Cardiac fibroblast (primary cell): ENCODE results near the gene AP1S3.

Experiments
- DNase-seq, 2 donors: peaks; one replicate each; pipeline versions ENCODE4 v3.0.0 to v3.0.0-alpha.2; 2010; ENCODE audit warnings: low read depth in 2 of 2
- H3K4me3 ChIP-seq, 2 donors: replicated peaks in 1 of 2; 1 replicate in 1 of 2; 2 replicates in 1 of 2; pipeline ENCODE4 v1.5.1; 2011; ENCODE audit warnings: low read depth in 2 of 2, low read length in 2 of 2, mild to moderate bottlenecking in 2 of 2, moderate library complexity in 1 of 2
- TF ChIP-seq, protein P1 (sequence below): IDR thresholded peaks from one replicate; pipeline ENCODE4 v1.5.1; 2011; ENCODE audit warnings: low read depth, mild to moderate bottlenecking, low read length, inconsistent platforms

Gene AP1S3

DNA sequence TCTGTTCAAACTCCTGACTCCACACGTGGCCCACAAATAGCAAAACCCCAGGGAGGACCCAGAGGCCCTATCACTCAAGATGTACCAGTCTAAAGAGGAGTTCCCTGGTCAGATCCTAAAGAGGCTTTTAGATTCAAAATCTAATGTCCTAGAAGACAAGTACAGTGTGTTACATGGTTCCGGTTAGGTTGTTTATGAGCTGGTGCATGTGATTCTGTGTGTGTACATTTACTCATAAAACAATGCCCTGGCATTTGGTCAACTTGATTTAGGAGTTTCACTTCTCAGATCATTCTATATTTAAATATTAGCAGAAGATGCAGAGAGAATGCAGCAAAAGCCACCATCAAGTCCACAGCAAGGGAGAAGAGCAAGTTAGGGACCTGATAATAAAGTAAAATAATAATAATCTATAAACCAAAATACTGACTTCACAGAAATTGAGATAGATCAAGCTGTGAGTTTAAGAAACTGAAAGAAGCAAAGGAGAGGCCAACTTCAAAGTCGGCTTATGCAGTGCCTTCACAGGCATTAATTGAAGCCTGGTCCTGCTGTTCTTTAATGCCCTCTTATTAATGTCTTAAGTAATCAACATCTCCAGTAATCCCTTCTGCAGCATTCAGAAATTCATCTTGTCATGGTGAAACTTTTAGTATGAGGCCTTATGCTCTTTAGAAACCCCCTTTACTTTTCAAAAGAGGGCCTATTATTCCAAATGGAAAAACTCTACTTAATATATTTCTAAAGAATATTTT lies 4.2 kb upstream of the AP1S3 start:
- TF ChIP-seq, protein P1, sequence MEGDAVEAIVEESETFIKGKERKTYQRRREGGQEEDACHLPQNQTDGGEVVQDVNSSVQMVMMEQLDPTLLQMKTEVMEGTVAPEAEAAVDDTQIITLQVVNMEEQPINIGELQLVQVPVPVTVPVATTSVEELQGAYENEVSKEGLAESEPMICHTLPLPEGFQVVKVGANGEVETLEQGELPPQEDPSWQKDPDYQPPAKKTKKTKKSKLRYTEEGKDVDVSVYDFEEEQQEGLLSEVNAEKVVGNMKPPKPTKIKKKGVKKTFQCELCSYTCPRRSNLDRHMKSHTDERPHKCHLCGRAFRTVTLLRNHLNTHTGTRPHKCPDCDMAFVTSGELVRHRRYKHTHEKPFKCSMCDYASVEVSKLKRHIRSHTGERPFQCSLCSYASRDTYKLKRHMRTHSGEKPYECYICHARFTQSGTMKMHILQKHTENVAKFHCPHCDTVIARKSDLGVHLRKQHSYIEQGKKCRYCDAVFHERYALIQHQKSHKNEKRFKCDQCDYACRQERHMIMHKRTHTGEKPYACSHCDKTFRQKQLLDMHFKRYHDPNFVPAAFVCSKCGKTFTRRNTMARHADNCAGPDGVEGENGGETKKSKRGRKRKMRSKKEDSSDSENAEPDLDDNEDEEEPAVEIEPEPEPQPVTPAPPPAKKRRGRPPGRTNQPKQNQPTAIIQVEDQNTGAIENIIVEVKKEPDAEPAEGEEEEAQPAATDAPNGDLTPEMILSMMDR: no peak
- no peak for DNase-seq
- H3K4me3 ChIP-seq: no peak overlapping the region

DNA sequence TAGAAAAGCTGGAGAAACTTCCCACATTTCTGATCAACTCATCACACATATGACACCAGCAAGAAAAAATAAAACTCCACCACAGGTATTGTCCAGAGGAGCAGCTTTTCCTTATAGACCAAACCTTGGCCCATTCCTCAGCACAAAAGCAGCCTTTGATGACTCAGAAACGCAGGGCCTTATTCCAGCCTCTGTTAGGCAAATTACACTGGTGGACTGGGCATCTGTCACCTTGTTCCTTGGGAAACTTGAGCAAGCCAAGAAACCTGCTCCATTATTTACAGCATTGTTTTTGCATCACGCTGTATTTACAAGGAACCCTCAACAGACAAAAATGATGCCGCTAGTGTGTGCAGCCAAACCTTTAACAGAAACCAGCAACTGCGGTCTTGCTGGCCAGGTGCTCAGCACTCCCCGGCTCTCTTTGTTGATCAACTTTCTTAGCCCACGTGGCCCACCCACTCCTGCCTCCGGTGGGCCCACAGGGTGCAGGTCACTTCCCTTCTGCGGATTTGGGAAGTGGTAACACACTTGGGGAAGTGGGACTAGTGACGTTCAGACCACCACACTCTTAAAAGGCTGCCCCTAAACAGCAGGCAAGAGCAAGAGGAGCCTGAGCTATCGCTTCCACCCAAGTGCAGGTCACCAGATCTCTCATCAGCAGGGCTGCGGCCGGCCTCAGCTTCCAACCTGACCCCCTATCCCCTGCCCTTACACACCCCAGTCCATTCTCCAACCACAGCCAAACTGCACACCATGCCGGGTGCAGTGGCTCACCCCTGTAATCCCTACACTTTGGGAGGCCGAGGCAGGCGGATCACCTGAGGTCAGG lies 1.5 kb downstream of the AP1S3 start:
- no peak overlapping the region for H3K4me3 ChIP-seq
- TF ChIP-seq, protein P1: no peak
- DNase-seq: no peak

DNA sequence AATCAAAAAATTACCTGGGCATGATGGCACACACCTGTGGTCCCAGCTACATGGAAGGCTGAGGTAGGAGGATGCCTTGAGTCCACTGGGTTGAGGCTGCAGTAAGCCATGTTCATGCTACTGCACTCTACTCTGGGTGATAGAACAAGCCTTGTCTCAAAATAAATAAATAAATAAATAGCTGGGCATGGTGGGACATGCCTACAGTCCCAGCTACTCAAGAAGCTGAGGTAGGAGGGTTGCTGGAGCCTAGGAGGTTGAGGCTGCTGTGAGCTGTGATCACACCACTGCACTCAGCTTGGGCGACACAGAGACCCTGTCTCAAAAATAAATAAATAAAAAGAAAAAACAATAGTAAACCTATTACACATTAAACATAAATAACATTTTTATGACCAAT lies 3.0 kb downstream of the AP1S3 start:
- TF ChIP-seq, protein P1: no peak
- H3K4me3 ChIP-seq: no peak overlapping the region
- no peak for DNase-seq

DNA sequence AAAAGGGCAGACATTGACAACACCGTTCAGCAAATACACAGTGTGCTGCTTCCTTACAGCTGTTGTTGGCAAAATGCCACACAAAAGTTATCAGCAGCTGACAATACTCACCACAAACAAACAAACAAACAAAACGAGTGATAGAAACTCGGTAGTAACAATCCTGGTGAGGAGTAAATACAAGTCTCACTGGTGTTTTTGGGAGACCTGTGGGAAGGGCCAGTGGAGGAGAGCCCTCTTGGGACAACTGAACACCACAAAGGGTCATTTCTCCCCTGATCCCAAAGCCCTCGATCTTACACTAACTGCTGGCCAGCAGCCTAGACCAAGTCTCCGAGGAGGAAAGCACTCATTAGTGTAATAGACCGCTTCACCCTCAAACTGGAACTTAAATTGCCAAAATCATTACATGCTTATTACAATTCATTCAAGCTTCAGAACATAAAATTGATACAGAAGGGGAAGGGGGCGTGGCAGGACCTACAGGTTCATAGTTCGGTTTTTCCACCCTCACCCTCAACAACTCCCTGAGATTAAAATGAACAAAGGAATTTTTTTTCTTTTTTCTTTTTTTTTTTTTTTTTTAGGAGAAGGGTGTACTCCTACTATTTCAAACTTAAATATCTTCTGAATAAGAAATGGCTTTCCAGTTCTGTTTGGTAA lies 5.0 kb downstream of the AP1S3 start:
- H3K4me3 ChIP-seq: no peak overlapping the region
- TF ChIP-seq, protein P1: no peak
- DNase-seq: no peak

DNA sequence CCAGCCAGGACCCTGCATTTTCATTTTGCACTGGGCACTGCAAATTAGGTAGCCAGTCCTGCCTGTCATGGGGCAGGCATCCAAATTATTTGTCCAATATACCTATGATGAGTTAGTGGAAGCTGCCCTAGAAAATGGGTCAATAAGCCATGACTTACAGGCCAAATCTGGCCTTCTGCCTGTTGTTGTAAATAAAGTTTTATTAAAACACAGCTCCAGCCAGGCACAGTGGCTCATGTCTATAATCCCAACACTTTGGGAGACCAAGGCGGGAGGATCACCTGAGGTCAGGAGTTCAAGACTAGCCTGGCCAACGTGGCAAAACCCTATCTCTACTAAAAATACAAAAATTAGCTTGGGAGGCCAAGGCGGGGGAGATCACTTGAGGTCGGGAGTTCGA lies 8.3 kb downstream of the AP1S3 start:
- TF ChIP-seq, protein P1: no peak
- no peak overlapping the region for H3K4me3 ChIP-seq
- no peak for DNase-seq

DNA sequence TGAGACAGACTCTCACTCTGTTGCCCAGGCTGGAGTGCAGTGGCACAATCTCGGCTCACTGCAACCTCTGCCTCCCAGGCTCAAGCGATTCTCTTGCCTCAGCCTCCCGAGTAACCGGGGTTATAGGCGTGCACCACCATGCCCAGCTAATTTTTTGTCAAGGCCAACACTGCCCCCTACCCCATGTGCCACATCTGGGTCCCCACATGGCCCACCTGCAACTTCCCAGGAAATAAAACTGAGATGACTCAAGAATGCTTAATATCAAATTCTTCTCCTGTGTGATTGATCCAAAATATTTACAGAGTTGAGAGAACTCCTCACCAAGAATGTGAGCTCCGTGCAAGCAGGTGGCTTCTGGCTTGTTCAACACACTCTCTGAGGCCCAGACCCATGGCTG lies 9.1 kb downstream of the AP1S3 start:
- no peak for DNase-seq
- TF ChIP-seq, protein P1: no peak
- H3K4me3 ChIP-seq: no peak overlapping the region
